GM21423 (cell line): Measurements from ENCODE around the gene RDX.

Source experiments
- ATAC-seq: cut with Tn5 transposase; IDR thresholded peaks from one replicate; pipeline ENCODE4 v1.9.1; 2021; ENCODE audit warnings: mild to moderate bottlenecking, moderate library complexity; ENCODE audit not compliant: unreplicated experiment

The RDX gene

DNA sequence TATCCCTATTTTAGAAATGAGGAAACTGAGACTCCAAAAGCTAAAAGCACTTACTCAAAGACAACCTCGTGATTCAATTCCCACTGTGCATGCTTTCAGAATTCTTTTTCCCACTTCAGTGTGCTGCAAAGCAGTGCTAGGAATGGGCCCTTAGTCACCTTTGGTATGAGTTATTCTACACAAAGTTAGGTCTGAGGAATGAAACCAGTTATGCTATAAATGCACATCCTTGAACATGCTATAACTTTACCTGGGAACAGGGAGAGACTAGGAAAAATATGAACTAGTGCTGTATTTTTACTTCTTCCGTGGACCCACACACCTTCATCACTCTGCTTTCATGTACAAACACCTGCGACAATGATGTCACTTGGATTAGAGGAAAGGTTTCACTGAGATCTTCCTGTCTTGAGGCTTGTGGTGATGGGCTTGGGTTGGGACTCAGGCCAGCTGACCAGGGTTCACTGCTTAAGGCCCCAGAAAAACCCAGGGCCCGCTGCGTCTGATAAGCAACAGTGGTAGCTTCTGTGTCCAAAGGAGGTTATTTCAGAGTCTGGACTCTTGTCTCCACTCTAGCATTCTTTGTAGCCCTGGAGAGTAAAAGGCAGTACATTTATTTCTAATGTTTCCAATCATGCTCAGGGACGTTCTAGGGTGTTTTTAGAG is 121.6 kb downstream of the RDX start:
- ATAC-seq: no peak

DNA sequence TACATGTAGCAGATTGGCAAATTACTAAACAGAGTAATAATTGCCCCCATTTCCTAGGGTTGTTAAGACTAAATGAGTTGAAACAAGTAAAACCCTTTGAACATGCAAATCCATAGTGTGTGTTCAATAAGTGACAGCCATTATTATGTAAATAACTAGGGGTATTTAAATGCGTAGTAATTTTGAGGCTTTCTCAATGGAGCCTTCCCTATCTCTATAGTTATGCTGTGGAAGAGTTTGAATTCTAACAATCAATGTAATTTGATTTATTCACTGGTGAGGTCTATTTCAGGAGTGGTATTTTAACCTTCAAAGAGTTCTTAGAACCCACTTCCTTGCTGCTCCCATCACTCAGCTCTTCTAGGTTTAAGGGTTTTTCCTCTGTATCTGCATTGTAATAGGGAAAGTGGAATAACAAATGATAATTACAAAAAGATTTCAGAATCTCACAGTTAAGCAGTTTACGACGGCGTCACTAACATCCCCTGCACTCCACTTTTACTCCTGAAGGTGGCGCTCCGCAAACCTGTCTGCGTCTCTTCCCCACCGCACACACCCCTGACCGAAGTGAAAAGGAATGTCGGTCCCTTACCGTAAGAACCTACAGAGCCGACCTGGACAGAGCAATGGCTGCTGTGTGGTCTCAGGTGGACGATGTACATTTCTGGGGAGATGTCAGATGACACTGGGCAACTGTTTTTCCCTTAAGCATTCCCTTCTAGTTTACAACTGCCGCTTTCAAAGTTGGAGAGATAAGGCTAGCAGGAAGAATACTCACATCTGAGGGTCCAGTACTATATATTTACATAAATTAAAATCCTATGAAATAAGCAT is 122.4 kb downstream of the RDX start:
- ATAC-seq: peak; percentile 62

DNA sequence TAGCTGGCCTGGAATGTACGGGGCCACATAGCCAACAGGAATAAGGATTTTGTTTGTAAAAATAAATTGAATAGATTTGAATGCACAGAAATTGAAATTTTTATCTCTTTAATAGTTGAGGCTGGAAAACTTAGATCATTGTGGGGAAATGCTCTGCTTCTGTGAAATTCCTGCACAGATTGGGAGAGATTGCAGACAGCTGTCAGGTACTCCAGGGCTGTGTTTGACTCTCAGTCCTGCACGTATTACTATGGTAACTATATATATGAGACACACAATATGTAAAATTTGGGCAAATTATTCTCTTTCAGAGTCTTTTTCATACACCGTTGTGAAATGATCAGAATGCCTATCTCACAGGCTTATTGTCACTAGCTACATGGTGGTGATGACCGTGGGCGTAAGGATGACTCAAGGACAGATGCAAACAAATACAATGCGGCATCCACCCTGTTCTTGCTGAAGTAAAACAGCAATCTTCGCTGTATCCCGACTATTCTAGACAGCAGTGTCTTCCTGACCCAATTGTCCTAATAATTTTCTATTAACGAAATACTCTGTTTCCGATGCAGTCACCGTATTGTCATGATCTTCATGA is 123.8 kb downstream of the RDX start:
- no peak for ATAC-seq

DNA sequence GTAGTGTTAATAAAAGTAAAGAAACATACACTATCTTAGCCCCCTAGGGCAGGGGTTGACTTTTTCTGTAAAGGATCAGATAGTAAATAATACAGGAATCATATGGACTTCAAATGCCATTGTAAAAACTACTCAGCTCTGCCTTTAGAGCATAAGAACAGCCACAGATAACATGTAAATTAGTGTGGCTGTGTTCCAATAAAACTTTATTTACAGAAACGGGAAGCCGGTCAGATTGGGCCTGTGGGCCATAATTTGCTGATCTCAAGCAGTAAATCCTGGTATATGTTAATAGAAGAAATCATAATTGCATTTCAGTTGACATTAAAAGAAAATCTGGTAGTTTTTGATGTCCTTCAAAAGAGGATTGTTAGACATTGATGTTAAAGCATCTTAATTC is 126.7 kb downstream of the RDX start:
- ATAC-seq: no peak

DNA sequence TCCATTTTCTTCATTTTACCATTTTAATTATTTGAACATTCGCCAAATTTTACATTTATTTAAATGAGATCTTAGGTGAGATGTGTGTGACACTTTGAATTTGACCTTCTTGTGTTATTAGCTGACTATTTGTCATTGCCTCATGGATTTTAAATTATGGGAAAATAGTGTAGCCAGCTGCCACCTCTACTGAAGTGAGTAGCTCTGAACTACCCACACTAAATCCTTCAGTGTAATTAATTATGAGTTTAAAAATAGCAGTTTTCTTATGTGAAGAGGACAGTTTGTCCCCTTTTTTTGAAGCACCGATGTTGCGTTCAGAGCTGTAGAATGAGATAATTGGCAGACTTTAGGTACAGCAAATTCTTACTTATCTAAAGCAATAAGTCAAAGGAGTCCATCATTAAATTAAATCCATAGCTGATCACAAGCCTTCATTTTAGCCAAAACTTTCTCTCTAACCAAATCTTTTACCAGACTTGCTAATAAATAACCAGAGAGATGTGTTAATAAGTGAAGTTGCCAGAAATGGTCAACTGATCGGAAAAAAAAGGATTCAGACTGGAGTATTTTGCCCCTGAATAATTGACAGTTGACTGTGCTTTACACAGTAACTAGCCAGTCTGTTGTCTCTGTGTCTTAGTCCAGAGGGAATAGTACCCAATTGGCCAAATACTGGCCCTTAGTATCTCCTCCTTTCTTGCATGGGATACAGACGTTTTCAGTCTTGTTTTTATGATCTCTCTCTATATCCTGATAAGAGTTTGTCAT is 128.2 kb downstream of the RDX start:
- ATAC-seq: no peak

DNA sequence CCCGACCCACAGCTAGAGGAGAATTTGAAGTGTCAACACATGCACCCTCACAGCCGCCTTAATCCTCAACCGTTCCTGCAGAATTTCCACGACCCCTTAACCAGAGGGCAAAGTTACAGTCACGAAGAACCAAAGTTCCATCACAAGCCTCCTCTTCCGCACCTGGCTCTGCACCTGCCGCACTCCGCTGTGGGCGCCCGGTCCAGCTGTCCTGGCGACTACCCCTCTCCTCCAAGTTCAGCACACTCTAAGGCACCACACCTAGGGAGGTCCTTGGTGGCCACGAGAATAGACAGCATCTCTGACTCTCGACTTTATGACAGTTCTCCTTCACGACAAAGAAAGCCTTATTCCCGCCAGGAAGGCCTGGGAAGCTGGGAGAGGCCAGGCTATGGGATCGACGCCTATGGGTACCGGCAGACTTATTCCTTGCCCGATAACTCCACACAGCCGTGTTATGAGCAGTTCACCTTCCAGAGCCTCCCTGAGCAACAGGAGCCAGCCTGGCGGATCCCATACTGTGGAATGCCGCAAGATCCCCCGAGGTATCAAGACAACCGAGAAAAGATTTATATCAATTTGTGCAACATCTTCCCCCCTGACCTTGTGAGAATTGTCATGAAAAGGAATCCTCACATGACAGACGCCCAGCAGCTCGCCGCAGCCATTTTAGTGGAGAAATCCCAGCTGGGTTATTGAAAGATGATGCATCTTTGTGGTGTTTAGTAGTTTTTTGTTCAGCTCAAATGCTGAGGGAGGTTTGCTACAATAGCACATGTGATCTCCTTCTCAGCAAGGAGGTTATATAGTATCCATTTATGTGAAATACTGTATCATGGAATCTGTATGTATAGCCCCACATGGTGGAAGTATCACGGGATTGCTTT is 131.1 kb downstream of the RDX start:
- ATAC-seq: no peak

DNA sequence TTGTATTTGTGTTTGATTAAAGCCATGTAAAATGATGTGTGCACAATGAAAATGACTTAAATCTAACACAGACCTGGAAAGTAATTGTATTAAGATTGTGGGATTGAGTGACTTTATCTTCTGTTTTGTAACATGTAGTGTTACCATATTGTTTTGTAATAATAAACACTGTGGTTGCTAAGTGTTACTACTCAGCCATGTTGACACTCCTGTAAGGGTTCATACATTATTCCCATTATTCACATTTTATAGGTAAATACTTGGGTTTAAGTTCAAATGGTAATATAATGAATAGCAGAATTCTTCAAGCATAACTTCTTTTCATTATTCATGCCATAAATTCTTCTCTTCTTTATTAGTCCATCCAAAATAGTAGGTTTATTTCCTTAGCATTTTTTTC is 134.2 kb downstream of the RDX start:
- ATAC-seq: no peak

DNA sequence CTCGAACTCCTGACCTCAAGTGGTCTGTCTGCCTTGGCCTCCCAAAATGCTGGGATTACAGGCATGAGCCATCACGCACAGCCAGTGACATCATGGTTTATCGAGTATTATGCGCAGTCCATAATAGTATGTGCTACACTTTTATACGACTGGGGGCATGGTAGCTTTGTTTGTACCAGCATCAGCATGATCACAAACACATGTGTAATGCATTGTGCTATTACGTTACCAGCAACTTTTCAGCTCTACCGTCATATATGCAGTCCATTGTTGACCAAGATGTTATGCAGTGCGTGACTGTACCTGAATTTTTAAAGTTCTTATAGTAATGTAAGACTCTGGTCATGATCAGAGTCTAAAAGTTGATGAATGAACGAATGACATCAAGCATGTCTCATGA is 135.4 kb downstream of the RDX start:
- no peak for ATAC-seq

DNA sequence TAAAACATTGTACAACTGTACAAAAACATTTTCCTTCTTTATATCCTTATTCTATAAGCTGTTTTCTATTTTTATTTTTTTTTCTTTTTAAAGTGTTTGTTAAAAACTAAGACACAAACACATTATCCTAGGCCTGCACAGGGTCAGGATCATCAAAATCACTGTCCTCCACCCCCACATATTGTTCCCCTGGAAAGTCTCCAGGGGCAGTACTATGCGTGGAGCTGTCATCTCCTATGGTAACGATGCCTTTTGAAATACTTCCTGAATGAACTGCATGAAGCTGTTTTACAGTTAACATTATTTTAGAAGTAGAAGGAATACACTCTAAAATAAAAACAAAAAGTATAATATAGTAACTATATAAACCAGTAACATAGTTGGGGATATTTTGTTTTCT is 136.0 kb downstream of the RDX start:
- no peak for ATAC-seq

DNA sequence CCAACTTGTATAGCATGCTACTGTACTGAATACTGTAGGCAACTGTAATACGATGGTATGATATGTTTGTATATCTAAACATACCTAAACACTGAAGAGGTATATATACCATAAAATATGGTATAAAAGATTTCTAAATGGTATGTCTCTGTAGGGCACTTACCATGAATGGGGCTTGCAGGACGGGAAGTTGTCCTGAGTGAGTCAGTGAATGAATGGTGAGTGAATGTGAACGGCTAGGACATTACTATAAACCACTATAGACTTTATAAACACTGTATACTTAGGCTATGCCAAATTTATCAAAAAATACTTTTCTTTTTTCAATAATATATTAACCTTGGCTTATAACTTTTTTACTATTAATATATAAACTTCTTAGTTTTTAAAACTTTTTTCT is 136.4 kb downstream of the RDX start:
- ATAC-seq: no peak

DNA sequence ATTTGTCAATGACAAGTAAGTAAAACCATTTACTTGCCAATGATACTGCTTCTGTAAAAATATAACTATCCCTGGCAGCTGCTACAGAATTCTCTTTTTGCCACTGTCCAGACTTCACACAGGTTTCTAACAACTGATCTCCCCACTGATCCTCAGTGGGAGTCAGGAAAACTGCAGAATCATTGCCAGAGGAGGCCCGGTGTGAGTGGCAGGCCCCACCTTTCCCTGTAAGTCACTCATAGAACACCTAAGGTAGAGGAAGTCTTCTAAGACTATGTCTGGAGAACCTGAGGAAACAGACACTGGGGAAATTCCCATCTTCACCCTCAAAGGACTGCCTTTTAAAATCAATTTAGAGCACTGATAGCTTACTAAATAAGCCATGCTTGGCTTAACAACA is 136.9 kb downstream of the RDX start:
- ATAC-seq: no peak

DNA sequence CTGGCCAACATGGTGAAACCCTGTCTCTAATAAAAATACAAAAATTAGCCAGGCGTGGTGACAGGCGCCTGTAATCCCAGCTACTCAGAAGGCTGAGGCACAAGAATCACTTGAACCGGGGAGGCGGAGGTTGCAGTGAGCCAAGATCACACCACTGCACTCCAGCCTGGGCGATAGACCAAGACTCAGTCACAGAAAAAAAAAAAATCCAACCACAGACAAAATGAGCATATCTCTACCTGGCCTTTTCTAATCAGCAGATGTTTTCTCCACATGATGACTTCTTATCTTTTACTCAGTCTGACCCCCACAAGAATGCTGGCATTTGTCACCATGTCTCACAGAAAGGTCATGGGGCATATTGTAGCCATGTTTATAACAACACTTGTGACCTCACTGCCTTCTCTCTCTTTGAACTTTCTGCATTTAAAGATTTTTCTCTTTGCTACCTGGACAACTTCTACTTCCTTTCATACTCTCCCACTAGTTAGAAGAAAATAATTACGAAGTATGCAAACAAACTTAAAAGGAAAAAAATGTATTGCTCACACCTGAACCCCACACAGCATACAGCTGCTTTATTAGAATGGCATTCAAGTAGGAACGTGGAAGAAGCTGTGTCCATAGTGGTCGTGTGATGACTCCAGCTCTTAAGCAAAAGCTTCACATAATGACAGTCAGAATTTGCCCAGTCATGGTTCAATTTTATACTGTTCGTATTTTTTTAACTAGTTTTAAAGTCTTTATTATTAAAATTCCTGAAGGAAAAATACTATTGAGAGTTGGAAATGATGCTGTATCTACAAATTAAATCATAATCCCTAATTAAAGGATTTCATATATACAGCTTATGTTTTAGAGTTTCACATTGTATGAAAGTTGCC is 137.9 kb downstream of the RDX start:
- ATAC-seq: no peak

DNA sequence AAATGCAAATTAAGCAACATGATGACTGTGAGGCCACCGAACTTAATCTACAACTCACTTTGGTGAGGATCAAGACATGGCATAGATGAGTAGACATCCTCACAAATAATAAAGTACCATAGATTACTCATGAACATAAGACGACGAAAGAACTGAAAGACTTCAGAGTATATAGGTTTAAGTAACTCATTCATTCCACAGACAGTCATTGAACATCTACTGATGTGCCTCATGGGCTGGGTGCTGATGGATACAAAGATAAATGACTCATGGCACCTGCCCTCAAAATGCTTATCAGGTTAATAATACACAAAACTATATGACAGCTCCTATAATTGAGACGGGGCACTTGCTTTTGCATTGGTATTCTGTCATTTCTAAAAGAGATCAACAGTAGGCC is 139.9 kb downstream of the RDX start:
- ATAC-seq: no peak

DNA sequence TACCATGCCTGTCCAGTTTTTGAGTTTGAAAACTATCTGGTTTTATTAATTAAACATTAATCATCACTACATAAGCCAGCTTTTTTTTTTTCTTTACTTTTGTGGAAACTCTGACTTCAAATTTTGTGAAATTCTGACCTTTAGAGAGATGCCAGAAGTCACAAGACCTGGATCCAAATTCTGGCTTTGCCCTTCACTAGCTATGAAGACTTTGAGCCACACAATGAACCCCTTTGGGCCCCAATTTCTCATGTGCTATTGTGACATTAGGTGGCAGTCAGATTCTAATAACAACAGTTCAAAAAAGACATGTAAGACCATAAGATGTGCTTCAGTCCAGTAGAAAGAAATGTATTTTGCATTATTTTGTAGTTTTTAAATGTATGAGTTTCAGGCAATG is 142.9 kb downstream of the RDX start:
- no peak for ATAC-seq

DNA sequence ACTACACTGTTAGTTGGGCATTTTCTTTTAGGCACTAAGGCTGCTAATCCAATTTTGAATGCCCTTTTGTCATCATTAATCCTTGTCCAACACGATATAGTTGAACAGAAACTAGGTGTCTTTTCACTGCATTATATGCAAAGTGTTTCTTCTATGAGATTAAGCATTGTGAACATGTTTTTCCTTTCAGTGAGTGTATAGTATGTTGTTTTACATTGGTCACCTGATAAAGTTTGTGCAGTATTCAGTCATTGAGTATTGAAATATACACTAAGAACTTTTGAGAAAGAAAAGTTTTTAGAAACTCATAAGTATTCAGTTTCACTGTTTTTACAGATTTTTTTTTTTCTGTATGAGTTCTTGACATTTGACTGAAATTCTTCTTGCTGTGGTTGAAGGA is 144.2 kb downstream of the RDX start:
- ATAC-seq: no peak

DNA sequence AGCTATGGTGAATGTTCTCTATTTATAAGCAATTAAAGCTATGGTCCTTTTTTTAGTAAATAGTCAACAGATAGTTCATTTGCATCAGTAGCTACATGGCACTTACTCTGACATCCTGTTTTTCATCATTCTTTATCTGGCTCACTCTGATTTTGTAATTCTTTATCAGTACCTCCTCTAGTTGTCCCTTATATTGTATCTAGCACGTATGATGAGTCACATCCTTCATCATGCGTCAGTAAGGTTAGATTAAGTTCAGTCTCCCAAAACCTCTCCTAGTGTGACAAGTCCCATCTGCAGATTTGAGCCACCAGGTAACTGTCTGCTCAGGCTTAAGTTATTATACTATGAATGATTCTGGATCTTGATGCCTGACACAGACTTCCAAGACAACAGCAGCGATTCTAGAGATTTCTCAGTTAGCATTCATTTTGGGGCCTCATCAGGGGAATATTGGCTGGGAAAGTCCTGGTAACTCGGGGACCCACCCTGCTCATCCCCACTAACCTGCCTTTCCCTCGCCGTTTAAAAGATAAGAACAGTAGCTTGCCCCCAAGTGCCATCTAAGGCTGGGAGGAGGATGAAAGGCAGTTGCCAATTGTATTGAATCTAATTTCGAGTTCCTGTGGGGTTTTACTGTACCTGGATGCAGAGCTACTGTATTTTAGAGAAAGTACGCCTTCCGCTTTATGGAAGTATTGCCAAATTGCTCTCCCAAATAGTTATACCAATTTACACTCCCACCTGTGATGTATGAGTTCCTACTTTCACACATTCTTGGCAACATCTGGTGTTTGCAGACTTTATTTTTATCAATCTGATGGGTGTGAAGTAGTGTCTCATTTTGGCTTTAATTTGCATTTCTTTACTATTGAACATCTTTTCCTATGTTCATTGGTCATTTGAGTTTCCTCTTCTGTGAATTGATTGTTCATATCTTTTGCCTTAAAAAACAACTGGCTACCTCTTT is 147.4 kb downstream of the RDX start:
- ATAC-seq: no peak

DNA sequence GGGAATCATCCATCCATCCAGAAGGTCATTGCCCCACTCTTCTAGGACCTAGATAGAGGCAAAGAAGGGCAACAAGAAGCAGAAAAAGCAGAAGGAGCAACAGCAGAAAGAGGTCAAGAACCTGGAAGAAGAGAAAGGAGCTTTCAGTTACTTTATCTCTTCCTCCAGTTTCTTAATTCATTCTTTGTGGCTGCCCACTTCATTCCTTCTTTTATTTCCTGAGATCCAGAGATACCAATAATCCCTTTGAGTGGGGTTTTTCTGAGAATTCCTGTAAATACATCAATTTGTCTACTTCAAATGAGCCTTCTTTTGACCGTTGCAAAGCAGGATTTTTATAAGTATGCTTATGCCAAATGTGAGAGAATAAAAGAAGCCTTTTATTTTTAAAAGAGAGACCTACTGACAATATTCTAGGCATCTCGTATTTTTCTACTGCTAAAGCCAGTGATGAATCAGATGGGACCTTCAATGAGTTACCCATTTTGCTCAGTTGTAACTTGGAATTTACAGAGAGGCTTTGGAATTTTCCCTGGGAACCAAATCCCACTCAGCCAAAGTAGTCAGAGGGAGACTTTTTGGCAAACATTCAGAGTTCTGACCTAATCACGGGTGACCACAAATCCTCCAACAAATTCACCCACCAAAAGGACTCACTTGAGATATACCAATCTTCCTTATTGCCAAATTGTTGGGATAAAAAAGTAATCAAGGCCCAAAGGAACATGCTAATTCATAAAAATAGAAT is 148.3 kb downstream of the RDX start:
- ATAC-seq: no peak

DNA sequence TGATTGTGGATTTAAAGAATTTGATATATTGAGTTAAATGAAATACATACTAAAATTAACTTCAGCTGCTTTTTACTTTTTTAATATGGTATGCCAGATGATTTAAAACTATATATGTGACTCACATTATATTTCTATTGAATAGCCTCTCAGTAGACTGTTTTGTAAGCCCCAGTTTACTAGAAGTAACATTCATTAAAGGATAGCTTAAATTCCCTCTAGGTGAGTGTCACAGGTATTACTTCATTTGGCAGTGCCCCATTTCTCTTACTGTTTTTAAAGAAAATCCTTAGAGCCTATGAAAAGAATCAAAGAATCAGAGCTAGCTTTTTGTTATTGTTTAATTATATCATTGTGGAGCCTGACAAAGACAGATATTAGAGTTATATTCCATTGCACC is 154.6 kb downstream of the RDX start:
- ATAC-seq: no peak
